Glutamatergic neuron (in vitro differentiated cells): ENCODE data around the gene ARID3A. TPM values are rescaled to one million over a fixed set of nuclear protein-coding genes. Genes with fewer than 3 reads are reported as not detected.
A peak's percentile ranks its signal among the peaks of the same experiment; 100 is the strongest.

Experiments used
- DNase-seq: peaks from one replicate; pipeline ENCODE4 v3.0.0; 2022
- H3K27ac Mint-ChIP-seq: one replicate; pipeline ENCODE4 v1.8.0; 2020; ENCODE audit warnings: mild to moderate bottlenecking, mixed read lengths, inconsistent platforms; ENCODE audit not compliant: unreplicated experiment
- H3K27me3 Mint-ChIP-seq: one replicate; pipeline ENCODE4 v1.8.0; 2020; ENCODE audit warnings: mild to moderate bottlenecking, moderate library complexity, mixed read lengths, inconsistent platforms; ENCODE audit not compliant: unreplicated experiment
- H3K36me3 Mint-ChIP-seq: one replicate; pipeline ENCODE4 v1.8.0; 2020; ENCODE audit warnings: mild to moderate bottlenecking, mixed read lengths, inconsistent platforms; ENCODE audit not compliant: unreplicated experiment
- H3K4me1 Mint-ChIP-seq: one replicate; pipeline ENCODE4 v1.8.0; 2020; ENCODE audit warnings: mild to moderate bottlenecking, low read depth, mixed read lengths, inconsistent platforms; ENCODE audit not compliant: unreplicated experiment
- H3K4me3 Mint-ChIP-seq: one replicate; pipeline ENCODE4 v1.8.0; 2020; ENCODE audit warnings: mild to moderate bottlenecking, mixed read lengths, inconsistent platforms; ENCODE audit not compliant: unreplicated experiment
- H3K9me3 Mint-ChIP-seq: one replicate; pipeline ENCODE4 v1.8.0; 2020; ENCODE audit warnings: mild to moderate bottlenecking, moderate library complexity, mixed read lengths, inconsistent platforms; ENCODE audit not compliant: unreplicated experiment
- CTCF ChIP-seq: fragments of 200-600 bp; sonication (generic); IDR thresholded peaks from one replicate; pipeline ENCODE4 v1.5.0; 2021; ENCODE audit not compliant: partially characterized antibody, unreplicated experiment
- total RNA-seq: library from RNA; stranded (reverse); fragmentation: NEBNext Ultra II Directional; extraction: Animal tissue kit (Norgen Biotek cat#: 25700); gene quantifications from one replicate; pipeline ENCODE4 v1.2.1, GENCODE V29; 2021; ENCODE audit not compliant: unreplicated experiment

Gene ARID3A
- total RNA-seq, 1 donor from 2014 or later = 148 TPM

GRCh38 chr19:991174-991931, 65.5 kb downstream of the ARID3A start:
- no peak for TF ChIP-seq CTCF
- peaks cover 2% of the 10 kb centered on the region for H3K9me3 Mint-ChIP-seq
- H3K36me3 Mint-ChIP-seq = no peaks in the 10 kb centered on the region
- peak; percentile 66 for DNase-seq
- H3K27ac Mint-ChIP-seq = no peak overlapping the region
- H3K27me3 Mint-ChIP-seq = peaks cover 4% of the 10 kb centered on the region
- H3K4me3 Mint-ChIP-seq = no peak overlapping the region
- H3K4me1 Mint-ChIP-seq = no peaks in the 10 kb centered on the region

- DNase-seq = no peak
- no peaks in the 10 kb centered on the region for H3K36me3 Mint-ChIP-seq
Observed at GRCh38 chr19:991932-992669, 66.3 kb downstream of the ARID3A start.

GRCh38 chr19:992670-993055, 66.8 kb downstream of the ARID3A start:
- Mint-ChIP-seq H3K4me1 (no peaks in the 10 kb centered on the region), H3K4me3 (no peak overlapping the region), H3K36me3 (no peaks in the 10 kb centered on the region), H3K9me3 (peaks cover 3% of the 10 kb centered on the region), H3K27me3 (peaks cover 5% of the 10 kb centered on the region), H3K27ac (no peak overlapping the region)
- TF ChIP-seq CTCF = no peak
- DNase-seq = no peak

More at GRCh38 chr19:991932-992669, 66.3 kb downstream of the ARID3A start:
- Mint-ChIP-seq H3K9me3 (peaks cover 3% of the 10 kb centered on the region), H3K4me3 (no peak overlapping the region), H3K4me1 (no peaks in the 10 kb centered on the region), H3K27ac (no peak overlapping the region), H3K27me3 (peaks cover 4% of the 10 kb centered on the region)
- TF ChIP-seq CTCF = no peak

- no peak for DNase-seq
- Mint-ChIP-seq H3K36me3 (no peaks in the 10 kb centered on the region), H3K27ac (no peak overlapping the region), H3K4me1 (no peaks in the 10 kb centered on the region), H3K27me3 (peaks cover 9% of the 10 kb centered on the region), H3K4me3 (no peak overlapping the region), H3K9me3 (peaks cover 3% of the 10 kb centered on the region)
- TF ChIP-seq CTCF = no peak
Observed at GRCh38 chr19:993361-993830, 67.6 kb downstream of the ARID3A start.
